KMS-11 (cell line): ENCODE data around the gene KRT72.

Experiments used
- H2AFZ ChIP-seq: fragments of 200-600 bp; sonication (generic); 2 replicates; pipeline ENCODE4 v1.6.1; 2016; ENCODE audit warnings: antibody characterized with exemption, mixed run types, low read depth
- H3K27ac ChIP-seq: fragments of 200-600 bp; sonication (generic); 2 replicates; pipeline ENCODE4 v1.6.1; 2016; ENCODE audit warnings: mild to moderate bottlenecking, mixed run types
- H3K27me3 ChIP-seq: fragments of 200-600 bp; sonication (generic); 2 replicates; pipeline ENCODE4 v1.6.1; 2017; ENCODE audit warnings: mild to moderate bottlenecking, low read depth, mixed run types, moderate library complexity; ENCODE audit not compliant: insufficient read depth
- H3K36me3 ChIP-seq: fragments of 200-600 bp; sonication (generic); 2 replicates; pipeline ENCODE4 v1.6.1; 2017; ENCODE audit warnings: mild to moderate bottlenecking, mixed run types; ENCODE audit not compliant: insufficient read depth
- H3K4me1 ChIP-seq: fragments of 200-600 bp; sonication (generic); 2 replicates; pipeline ENCODE4 v1.6.1; 2016; ENCODE audit warnings: mild to moderate bottlenecking, low read depth, mixed run types; ENCODE audit not compliant: poor library complexity, severe bottlenecking
- H3K4me2 ChIP-seq: fragments of 200-600 bp; sonication (generic); 2 replicates; pipeline ENCODE4 v1.7.0; 2016; ENCODE audit warnings: mild to moderate bottlenecking, mixed run types
- H3K4me3 ChIP-seq: fragments of 200-600 bp; sonication (generic); IDR thresholded peaks from 2 replicates; pipeline ENCODE4 v1.6.1; 2017; ENCODE audit warnings: low read depth, low read length, mixed read lengths; ENCODE audit not compliant: insufficient read depth
- H3K79me2 ChIP-seq: fragments of 200-600 bp; sonication (generic); 2 replicates; pipeline ENCODE4 v1.6.1; 2016; ENCODE audit warnings: low read depth, mixed run types; ENCODE audit not compliant: insufficient read depth
- H3K9ac ChIP-seq: fragments of 200-600 bp; sonication (generic); 2 replicates; pipeline ENCODE4 v1.6.1; 2016; ENCODE audit warnings: mild to moderate bottlenecking, mixed run types
- H4K20me1 ChIP-seq: fragments of 200-600 bp; sonication (generic); 2 replicates; pipeline ENCODE4 v1.6.1; 2016; ENCODE audit warnings: mild to moderate bottlenecking, mixed run types; ENCODE audit not compliant: insufficient read depth
- TF ChIP-seq, protein P1 (sequence below): fragments of 200-600 bp; sonication (generic); conservative IDR thresholded peaks from 2 replicates; pipeline ENCODE4 v1.6.1; 2017; ENCODE audit warnings: low read depth, mild to moderate bottlenecking, antibody characterized with exemption, low read length, moderate library complexity, mixed read lengths

Gene KRT72

DNA sequence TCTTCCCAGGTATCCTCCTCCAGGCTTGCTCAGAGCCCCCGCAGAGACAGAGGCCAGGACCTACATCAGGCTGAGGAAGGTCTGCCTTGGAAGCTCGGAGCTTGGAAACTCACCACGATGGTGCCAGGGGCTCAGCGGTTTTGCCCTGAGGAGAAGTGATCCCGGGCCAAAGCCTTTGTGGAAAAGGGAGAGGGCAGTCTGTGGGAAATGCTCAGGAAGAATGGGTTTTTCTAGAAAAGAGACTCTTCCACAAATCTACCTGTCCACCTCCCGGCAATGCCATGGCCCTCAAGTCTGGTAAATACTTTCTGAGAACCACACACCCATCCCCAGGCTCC, 42.8 kb upstream of the KRT72 start:
- H3K36me3 ChIP-seq = no peaks in the 10 kb centered on the region
- H3K27ac ChIP-seq = no peak overlapping the region
- H3K9ac ChIP-seq = no peak overlapping the region
- no peaks in the 10 kb centered on the region for H3K4me1 ChIP-seq
- H2AFZ ChIP-seq = no peak overlapping the region
- H3K79me2 ChIP-seq = no peaks in the 10 kb centered on the region
- H3K4me3 ChIP-seq = no peak overlapping the region
- TF ChIP-seq, protein P1, sequence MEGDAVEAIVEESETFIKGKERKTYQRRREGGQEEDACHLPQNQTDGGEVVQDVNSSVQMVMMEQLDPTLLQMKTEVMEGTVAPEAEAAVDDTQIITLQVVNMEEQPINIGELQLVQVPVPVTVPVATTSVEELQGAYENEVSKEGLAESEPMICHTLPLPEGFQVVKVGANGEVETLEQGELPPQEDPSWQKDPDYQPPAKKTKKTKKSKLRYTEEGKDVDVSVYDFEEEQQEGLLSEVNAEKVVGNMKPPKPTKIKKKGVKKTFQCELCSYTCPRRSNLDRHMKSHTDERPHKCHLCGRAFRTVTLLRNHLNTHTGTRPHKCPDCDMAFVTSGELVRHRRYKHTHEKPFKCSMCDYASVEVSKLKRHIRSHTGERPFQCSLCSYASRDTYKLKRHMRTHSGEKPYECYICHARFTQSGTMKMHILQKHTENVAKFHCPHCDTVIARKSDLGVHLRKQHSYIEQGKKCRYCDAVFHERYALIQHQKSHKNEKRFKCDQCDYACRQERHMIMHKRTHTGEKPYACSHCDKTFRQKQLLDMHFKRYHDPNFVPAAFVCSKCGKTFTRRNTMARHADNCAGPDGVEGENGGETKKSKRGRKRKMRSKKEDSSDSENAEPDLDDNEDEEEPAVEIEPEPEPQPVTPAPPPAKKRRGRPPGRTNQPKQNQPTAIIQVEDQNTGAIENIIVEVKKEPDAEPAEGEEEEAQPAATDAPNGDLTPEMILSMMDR = no peak
- H4K20me1 ChIP-seq = no peaks in the 10 kb centered on the region
- H3K4me2 ChIP-seq = no peak overlapping the region
- peaks cover 37% of the 10 kb centered on the region; the same call in 1 of the 2 replicates for H3K27me3 ChIP-seq

DNA sequence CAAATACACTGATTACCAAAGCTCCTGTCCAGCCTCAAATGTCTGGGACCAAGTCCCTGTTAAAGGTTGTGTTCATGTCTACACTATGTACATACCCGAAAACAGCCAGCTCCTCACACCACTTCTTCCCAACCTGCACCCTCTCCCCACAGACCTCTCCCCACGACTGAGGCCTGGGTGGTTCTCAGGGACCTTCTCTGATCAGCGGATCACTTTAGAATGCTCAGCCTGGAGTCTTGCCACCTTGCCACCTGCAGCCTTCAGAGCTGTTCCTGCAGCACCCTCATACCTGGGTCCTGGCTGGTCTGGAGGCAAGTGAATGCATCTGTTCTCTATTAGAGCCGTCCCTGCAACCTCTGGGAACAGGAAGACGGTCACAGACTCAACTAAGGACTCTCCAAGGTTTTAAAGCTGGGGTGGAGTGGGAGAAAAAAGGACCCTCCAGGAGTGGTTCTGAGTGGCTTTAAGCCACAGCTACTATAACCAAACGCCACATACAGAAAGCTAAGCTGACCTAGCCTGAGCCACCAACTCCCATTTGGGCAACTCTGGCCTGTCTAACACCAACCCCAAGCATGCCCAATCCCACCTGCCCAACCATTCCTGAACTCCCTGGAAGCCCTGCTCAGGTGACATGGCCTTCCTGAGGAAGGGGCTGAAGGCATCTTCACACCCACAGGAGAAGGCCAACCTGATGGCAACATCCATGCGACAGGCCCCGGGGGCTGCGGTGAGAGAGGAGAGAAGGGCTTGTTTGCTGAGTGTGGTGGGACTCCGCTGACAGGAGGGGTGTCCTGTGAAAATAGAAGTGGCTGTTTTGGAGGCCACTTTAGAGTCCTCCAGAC, 42.2 kb upstream of the KRT72 start:
- TF ChIP-seq, protein P1 = no peak
- peaks cover 37% of the 10 kb centered on the region; the same call in 1 of the 2 replicates for H3K27me3 ChIP-seq

GRCh38 chr12:52641468-52641867, 40.2 kb upstream of the KRT72 start:
- no peak overlapping the region for H3K4me3 ChIP-seq
- peaks cover 28% of the 10 kb centered on the region; the same call in 1 of the 2 replicates for H3K27me3 ChIP-seq
- TF ChIP-seq, protein P1 = no peak
- H3K27ac ChIP-seq = no peak overlapping the region
- H2AFZ ChIP-seq = no peak overlapping the region
- H3K36me3 ChIP-seq = no peaks in the 10 kb centered on the region
- no peaks in the 10 kb centered on the region for H3K4me1 ChIP-seq
- H3K4me2 ChIP-seq = no peak overlapping the region
- no peaks in the 10 kb centered on the region for H3K79me2 ChIP-seq
- no peak overlapping the region for H3K9ac ChIP-seq
- H4K20me1 ChIP-seq = no peaks in the 10 kb centered on the region

More for the DNA sequence above, 42.2 kb upstream of the KRT72 start:
- Histone ChIP-seq H4K20me1 (no peaks in the 10 kb centered on the region), H2AFZ (no peak overlapping the region), H3K4me1 (no peaks in the 10 kb centered on the region), H3K4me2 (no peak overlapping the region), H3K79me2 (no peaks in the 10 kb centered on the region), H3K27ac (no peak overlapping the region), H3K36me3 (no peaks in the 10 kb centered on the region), H3K4me3 (no peak overlapping the region), H3K9ac (no peak overlapping the region)

- Histone ChIP-seq H2AFZ (no peak overlapping the region), H3K36me3 (no peaks in the 10 kb centered on the region), H3K27me3 (peaks cover 2% of the 10 kb centered on the region; the same call in 1 of the 2 replicates), H3K4me2 (no peak overlapping the region), H3K9ac (no peak overlapping the region), H3K79me2 (no peaks in the 10 kb centered on the region), H3K4me3 (no peak overlapping the region), H4K20me1 (no peaks in the 10 kb centered on the region), H3K4me1 (no peaks in the 10 kb centered on the region), H3K27ac (no peak overlapping the region)
- TF ChIP-seq, protein P1 = no peak
Observed at GRCh38 chr12:52637299-52637698, 36.0 kb upstream of the KRT72 start.
